PFSK-1 (cell line): ENCODE results near the gene ID2.

Experiments used
- FOXP2 ChIP-seq: optimal IDR thresholded peaks from 2 replicates; pipeline ENCODE3; 2011; ENCODE audit warnings: borderline replicate concordance, control low read depth, inconsistent platforms; ENCODE audit not compliant: insufficient read depth; ENCODE audit errors: extremely low read length, extremely low read depth
- POLR2AphosphoS5 ChIP-seq: IDR thresholded peaks from 2 replicates; pipeline ENCODE4 v1.6.1; 2012; ENCODE audit warnings: low read depth, mild to moderate bottlenecking, control low read depth, low read length, moderate library complexity
- REST ChIP-seq, 2 experiments: IDR thresholded peaks; 2 replicates each; pipeline versions ENCODE4 v1.6.1 to v1.8.0; 2011 to 2012; ENCODE audit warnings: low read depth in 2 of 2, low read length in 2 of 2, control low read depth in 1 of 2, inconsistent platforms in 1 of 2, mild to moderate bottlenecking in 1 of 2, moderate library complexity in 1 of 2; ENCODE audit not compliant: insufficient read depth in 1 of 2
- SIN3A ChIP-seq: IDR thresholded peaks from 2 replicates; pipeline ENCODE4 v1.6.1; 2012; ENCODE audit warnings: mild to moderate bottlenecking, low read length, moderate library complexity, borderline replicate concordance; ENCODE audit not compliant: insufficient read depth
- TAF1 ChIP-seq: IDR thresholded peaks from 2 replicates; pipeline ENCODE4 v1.6.1; 2012; ENCODE audit warnings: low read length, control low read depth, borderline replicate concordance; ENCODE audit not compliant: insufficient read depth

ID2 gene

GRCh38 chr2:8636721-8637636 is 44.9 kb upstream of the ID2 start:
- TF ChIP-seq REST (IDR thresholded peaks at IDR 0.05; ENCODE audit: insufficient read depth in 1 of 2, low read depth in 2 of 2, low read length in 2 of 2) (no peak), POLR2AphosphoS5 (no peak), TAF1 (no peak), SIN3A (no peak), FOXP2 (no peak)

DNA sequence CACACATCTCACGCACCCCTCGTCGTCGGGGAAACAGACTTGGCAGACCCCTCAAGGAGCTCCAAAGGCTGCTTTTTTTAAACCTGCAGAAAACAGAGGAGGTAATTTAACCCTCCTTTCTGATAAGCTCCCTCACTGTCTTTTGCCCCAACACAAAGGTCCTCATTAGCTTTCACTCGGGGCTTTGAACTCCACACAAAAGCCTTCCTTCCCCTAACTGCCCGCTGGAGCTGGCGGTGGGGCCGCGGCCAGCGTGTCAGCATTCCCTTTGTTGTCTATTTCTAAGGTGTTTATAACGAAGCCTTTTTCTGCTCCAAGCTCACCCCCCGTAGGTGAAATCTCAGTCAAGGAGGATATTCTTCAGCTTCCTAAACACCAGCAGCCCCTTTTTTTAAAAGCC is 43.5 kb upstream of the ID2 start:
- TF ChIP-seq POLR2AphosphoS5 (no peak), TAF1 (no peak), SIN3A (no peak), REST (IDR thresholded peaks at IDR 0.05; ENCODE audit: insufficient read depth in 1 of 2, low read depth in 2 of 2, low read length in 2 of 2) (no peak), FOXP2 (no peak)

DNA sequence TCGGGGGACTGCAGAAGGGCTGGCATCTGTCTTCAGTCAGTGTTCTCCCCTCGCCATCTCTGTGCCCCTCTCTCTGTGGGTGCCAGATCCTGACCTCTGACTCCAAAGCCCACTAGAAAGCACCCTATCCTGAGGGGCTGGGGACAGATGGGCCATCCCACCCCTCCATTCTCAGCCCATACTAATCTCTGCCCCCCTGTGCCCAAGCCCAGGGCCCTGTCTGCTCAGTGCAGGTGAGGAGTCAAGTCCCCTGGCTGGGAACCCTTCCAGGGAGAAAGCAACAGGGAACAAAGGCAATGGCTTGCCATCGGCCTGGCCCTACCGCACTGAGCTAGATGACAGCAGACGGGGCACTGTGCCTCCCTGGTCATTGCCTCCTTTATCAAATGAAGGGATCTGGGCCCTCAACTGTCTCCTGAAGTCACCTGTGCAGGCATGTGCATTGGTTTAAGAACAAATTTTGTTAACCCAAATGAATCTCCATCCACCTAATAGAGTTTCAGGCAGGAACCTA is 42.7 kb upstream of the ID2 start:
- no peak for TF ChIP-seq POLR2AphosphoS5
- no peak for TF ChIP-seq TAF1
- no peak for TF ChIP-seq SIN3A
- no peak for TF ChIP-seq REST (IDR thresholded peaks at IDR 0.05; ENCODE audit: insufficient read depth in 1 of 2, low read depth in 2 of 2, low read length in 2 of 2)
- TF ChIP-seq FOXP2 = no peak

DNA sequence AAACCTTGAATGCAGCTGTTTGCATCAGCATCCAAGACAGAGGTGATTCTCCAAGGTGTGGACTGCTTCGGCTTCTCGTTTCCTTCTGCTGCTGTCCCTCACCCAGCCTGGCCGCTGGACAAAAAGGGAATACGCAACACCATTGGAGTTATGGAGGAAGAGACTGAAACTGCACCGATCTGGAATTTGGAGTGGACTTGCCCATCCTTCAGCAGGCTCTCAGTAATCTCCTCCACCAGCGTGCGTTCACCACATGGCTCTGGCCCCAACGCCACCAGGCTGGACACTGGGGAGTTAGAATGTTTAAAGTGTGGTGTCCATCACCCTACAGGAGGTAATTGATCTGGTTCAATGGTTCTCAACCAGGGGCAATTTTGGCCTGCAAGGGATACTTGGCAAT is 41.4 kb upstream of the ID2 start:
- no peak for TF ChIP-seq REST (IDR thresholded peaks at IDR 0.05; ENCODE audit: insufficient read depth in 1 of 2, low read depth in 2 of 2, low read length in 2 of 2)
- TF ChIP-seq TAF1 = no peak
- no peak for TF ChIP-seq FOXP2
- TF ChIP-seq POLR2AphosphoS5 = no peak
- no peak for TF ChIP-seq SIN3A
